CD4-positive, alpha-beta T cell treated with Interleukin-17A for 4 hours (primary cell): ENCODE measurements around the gene VPS39.

Source experiments
- DNase-seq: peaks from one replicate; pipeline ENCODE4 v3.0.0-alpha.2; 2020; ENCODE audit warnings: mixed read lengths

The VPS39 gene

DNA sequence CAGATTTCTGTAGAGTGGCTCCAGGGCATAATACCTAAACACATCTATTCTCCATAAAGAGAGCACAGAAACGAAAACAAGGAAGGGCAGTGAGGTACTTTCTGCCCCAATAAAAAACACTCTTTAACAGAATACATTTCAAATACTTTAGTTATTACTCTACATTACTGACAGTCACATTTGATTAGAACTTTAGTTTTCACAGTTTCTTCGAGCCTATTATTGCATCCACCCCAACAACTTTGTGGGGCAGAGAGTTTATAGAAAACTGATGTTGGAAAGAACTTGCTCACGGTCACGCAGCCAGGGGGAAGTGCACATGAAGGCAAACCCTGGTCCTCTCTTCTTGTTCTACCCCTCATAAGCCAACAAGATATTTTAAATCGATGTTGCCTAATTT lies 9.0 kb downstream of the VPS39 start:
- DNase-seq = no peak

DNA sequence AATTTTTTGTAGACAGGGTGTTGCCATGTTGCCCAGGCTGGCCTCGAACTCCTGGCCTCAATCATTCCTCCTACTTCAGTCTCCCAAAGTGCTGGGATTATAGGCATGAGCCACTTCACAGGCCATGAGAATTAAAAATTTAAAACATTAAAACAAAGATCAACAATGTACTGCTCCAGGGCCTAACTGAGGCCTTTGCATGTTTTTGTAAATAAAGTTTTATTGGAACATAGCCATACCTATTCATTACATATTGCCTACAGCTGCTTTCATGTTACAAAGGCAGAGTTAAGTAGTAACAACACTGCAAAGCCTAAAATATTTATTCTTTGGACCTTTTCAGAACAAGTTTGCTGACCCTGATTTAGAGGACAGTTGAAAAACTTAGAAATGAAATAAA lies 9.6 kb downstream of the VPS39 start:
- no peak for DNase-seq

DNA sequence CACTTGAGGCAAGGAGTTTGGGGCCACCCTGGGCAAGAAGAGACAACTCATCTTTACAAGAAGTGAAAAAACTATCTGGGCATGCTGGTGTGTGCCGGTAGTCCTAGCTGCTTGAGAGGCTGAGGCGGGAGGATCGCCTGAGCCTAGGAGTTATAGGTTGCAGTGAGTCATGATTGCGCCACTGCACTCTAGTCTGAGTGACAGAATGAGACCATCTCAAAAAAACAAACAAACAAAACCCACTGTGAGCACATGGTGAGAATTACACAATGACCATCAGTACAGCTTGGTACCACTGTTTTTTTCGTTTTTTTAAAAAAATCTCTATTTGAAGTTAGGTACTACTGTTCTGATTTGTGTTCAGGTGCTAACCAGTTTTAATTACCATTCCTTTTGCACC lies 13.6 kb downstream of the VPS39 start:
- DNase-seq = no peak

DNA sequence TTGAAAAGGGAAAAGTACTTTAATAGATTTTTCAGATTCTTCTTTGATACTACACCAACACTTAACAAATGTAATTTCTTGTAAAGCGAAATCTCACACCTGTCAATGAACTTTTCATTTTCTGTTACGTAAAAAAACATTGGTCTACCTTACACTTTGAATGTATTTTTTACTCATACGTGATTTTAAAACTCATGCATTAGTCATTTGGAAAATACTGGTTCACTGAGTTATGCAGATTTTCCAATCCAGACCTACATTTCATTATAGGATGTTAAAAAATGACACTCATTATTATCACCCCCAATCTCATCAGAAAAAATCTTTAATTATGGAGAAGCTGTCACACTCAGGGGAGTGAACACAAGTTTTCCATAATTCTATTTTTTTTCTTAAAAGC lies 14.7 kb downstream of the VPS39 start:
- no peak for DNase-seq

DNA sequence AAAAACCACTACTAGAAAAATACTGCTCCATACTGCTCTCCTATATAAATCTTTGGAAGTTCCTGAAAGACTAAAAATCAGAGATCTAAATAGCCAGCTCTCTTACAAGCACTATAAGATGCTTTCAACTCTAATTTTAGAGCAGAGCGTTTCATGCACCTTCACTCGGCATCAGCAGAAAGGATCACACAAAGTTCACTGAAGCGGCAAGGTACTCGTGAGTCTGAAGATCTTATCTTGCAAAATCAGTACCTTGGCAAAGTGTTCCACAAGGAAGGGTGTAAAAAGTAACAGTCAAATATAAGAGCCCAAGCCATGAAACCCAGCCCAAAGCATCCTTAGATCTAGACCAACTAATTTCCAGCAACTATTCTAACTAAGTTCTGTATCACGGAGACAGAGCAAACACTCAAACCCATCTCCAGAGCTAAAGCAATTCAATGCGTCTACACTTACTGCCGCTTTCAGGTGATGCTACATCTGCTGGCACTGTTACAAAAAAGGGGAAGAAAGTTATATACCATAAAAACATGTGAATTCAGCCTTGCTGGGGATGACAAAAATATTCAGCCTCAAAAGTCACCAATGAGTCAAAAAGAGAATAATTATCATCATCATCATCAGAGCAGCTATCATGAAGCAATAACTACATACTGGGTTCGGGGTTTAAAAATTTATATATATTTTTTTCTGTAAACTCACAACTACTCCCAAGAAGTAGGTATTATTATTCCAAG lies 16.3 kb downstream of the VPS39 start:
- no peak for DNase-seq

DNA sequence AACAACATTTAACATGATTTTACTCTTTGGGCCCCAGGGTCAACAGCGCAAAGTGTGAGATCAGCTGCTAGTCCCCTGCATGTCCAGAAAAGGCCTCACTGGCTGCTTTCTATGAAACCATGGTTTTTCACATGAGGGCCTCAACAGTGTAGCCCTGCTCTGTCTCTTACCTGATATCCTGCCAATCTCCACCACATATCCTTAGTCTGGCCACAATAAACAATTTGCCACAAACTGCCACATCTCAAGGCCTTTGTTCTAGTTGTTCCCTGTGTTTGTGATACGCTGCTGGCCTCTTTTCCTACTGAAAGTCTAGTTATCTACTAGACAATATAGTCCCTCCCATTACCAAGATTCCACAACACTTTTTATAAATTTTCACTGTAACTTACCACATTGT lies 17.7 kb downstream of the VPS39 start:
- DNase-seq = no peak

DNA sequence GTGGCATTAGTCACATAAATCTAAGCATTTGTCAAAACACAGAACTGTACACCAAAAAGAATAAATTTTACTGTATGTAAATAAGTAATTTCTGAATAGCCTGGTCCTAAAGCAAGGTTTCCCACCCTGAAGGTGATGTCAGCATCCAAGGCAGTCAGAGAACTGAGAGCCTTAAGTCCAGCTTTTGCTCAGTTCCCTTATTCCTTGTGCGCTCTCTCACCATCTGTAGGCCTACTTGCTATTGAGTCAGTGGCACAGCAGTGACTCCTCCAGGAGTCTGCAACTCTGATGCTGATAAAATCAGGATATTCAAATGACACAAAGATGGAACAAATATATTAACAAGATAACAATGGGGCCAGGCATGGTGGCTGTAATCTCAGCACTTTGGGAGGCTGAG lies 22.3 kb downstream of the VPS39 start:
- DNase-seq = no peak

DNA sequence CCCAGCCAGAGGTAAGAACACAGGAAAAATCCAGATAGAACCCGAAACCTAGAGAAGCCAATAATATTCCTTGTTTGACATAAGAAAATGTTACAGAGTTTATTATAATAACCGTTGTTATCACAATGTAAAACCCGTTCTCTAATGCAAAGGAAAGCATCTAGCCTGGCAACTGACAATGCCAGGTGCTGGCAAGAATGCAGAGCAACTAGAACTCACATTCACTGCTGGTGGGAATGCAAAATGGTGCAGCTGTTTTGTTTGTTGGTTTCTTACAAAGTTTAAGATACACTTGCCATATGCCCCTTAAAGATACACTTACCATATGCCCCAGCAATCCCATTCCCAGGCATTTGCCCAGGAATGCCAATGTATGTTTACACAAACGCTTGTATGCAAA lies 23.4 kb downstream of the VPS39 start:
- no peak for DNase-seq

DNA sequence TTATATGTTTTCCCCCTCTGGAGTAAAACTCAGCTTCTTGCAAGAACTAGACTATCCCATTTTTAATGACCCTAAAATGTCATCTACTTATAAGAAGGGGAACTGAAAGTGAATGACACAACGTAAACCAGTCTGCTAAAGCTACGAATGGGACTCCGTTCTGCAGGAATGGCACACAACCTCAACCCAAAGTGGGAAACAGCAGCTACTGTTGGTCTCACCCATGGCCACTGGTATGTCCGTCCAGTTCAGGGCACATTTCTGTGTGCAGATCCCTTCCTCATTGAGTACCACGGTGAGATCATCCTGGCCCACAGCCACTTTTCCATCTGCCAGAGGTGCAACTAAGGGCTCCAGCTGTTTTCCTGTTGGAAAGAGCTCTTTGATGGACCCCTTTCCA lies 23.8 kb downstream of the VPS39 start:
- no peak for DNase-seq

DNA sequence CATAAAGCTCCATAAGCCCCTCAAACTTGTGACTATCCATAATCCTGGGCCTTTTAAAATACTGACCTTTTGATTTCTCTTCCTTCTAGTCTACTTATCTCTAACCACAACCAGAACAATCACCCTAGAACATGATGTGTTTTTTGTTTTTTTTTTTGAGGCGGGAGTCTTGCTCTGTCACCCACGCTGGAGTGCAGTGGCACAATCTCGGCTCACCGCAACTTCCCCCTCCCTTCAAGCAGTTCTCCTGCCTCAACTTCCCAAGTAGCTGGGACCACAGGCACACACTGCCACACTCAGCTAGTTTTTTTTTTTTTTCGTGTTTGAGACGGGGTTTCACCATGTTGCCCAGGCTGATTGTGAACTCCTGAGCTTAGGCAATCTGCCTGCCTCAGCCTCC lies 25.1 kb downstream of the VPS39 start:
- no peak for DNase-seq

DNA sequence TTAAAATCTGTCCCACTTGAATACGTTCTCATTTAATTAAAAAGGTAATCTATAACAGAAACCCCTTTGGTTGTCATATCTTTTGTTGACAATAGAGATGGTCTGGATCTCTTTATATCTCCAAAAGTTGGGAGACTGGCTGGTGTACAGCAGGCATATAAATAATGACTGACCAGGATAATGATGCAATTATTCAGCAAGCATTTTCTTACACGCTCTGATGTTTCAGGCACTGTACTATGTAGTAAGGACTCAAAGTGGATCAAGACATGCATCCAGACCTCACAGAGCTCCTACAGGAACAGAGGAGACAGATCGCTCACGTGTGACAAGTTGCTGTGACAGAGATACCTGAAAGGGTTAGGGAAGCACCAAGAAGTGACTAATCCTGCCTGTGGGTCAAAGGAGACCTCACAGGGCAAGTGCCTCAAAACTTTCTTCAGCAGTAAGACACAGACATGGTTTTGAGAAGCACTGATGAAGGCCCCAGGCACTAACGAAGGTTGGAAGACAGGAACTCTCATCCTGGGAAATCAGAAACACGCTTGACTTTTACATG lies 25.7 kb downstream of the VPS39 start:
- DNase-seq = no peak

DNA sequence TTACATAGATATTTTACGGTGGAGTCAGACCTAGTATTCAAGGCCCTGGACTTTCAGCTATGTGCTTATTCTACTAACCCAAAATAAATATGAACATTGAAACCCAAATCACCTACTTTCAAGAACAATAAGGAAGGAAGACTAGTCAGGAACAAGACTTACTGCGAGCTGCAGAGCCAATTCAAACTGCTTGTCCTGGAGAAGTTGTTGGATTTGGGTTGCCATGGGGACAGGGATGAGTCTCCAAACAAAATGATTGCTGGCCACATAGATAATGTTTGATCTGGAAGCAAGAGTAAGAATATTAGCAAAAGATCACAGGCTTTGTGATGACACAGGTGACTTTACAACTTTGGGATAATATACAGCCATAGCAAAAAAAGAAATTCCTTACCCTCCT lies 30.0 kb downstream of the VPS39 start:
- DNase-seq = no peak

DNA sequence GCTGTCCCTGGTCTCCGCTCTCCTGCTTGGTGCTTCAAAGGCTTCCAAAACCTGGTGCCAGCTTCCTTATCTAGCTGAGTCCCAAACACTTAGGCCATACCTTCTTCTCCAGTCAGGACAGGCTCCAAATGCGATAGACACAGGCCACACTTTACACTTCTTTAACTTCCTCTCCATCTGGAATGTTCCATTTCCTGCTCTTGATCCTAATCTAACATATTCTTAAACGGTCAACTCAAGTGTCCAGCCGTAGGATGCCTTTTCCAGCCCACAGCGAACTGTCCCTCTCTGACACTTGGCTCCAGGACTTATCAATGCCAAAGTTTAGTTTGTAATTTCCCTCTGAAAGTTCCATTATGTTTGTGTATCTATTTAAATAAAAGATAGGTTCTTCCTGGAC lies 32.4 kb downstream of the VPS39 start:
- DNase-seq = no peak

DNA sequence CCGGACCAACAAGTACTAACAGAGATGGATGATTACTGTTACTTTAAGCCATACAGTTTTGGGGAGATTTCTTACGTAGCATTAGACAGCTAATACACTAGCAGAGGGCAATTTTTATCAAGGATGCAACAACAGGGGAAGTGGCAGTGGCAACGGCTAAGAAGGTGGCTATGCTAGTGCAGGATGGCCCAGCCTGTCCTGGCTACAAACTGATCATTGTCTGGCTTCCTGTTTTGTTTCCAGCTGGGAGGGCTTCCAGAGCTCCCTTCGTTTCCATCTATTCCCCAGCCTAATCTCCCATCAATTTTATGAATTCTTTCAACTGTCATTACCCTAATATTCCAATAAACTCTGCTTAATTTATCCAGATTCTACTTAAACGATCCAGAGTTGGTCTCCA lies 35.6 kb downstream of the VPS39 start:
- no peak for DNase-seq

DNA sequence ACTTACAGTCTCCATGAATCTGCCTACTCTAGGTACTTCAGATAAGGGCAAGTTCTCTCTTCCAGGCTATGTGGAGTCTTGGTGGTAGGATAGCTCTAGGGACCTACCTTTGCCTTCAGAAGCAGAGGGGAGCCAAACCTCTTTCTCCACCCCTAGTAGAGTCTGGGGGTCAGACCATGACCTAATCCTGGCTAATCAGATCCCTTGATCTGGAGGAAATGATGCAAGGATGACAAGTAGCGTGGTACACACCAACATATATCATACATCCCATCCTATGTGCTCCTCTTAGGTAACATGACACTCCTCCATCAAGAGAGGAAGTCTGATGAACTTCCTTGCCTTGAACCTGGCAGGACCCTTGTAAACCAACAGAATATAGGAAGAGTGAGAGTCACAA lies 36.3 kb downstream of the VPS39 start:
- DNase-seq = no peak

DNA sequence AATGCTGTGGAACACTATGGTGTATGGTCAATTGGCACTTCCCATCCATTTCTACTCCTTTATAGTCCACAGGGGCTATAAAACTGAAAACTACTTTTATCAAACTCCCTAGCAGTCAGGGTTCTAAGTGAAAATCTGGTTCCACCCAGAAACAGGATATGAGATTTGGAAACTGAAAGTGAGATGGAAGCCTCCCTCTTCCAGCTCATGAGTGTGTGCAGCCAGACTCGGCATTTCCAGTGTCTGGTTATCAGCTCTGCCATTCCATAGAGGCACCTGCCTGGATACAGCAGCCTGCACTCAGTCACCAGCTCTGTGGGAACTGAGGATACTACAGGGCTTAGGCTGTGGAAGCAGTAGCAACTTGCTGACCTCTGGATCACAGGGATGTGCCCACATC lies 37.0 kb downstream of the VPS39 start:
- DNase-seq = no peak

DNA sequence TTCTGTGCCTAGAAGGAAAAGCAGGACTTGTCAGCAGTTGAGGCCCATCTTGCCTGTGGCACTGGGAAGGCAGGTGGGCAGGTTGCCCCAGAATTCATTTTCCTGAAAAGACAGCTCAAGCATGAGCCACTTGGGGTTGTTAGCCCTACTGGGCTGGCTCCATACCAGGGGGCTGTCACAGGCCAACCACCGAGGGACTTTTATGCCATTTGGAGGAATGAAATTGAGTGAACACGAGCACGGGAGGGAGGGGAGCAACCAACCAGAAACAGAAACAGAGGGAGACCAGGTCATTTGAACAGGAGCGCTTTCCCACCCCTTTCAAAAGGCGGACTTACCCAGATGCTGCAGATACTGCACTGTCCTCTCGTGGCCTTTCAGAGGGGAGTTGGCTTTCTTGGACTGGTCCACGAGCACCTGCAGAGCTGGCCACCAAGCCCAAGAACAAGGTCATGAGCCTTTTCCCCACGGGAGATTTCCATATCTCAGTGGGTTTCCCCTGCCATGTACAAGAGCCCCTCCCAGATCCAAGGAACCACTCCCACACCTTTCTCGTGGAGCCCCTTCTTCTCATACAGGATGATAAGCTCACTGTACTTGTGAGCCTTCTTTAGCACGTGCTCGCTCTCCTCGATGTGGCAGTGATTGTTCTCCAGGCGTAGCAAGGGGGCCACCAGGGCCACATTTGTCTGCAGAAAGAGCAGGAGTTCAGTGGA lies 41.7 kb downstream of the VPS39 start:
- DNase-seq = no peak

DNA sequence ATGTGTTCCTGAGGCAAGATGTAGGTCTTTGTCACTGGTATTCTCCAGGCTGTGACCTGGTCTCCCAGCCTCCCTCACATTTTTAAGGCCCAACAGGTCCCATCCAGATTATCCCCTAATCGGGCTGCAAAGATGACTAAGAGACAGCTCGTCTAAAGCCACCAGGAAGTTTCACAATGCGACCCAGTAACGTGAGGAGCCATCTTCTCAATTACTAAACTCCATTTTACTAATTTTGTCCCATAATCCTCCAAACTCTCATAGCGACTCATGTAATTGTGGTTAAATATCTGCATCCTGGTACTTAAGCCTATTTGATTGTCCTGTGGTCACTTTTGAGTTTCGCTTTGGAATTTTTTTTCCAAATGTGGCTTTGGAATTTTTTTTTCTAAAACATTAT lies 43.0 kb downstream of the VPS39 start:
- DNase-seq = no peak

DNA sequence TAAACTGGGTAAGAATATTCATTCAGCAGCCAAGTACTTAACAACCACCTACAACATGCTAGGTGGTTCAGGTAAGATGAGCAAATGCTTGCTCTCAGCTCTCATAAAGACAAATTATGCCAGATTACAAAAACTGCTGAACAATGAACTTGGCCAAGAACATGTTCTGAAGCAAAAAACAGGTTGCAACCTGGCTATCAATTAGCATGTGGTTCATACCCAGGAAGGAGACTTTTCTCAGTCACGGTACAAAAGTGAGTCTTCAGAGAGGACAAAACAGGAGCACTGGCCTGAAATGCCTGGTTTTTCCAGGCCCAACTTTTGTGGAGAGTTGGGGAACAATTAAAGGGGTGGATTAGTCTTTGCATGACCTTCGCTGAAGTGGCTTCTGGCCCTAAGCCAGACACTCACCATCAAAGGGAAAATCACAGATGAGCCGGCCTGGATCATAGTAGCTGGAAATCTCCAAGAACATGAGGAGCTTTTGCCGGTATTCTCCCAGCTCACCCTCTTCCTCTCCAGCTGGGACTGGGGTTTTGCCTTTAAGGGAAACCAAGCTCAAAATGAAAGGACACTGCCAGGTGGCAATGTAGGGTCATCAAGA lies 44.1 kb downstream of the VPS39 start:
- DNase-seq = no peak

DNA sequence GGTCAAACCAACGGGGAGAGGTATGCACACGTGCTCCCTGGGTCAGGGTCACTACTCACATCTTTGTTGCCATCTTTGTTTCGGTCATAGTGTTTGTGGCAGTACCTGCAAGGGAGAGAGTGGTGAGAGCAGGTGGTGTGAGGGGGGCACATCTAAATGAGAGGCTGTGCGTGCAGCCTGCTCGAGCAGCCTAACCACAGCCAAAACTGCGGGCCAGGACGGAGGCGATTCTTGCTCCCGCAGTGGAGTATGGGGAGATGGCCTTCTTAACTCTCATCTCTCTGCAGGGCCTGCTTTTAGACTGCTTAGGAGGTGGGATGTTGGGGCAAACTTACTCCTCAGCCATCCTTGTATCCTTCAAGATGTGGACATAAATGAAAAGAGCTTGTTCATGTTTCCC lies 44.8 kb downstream of the VPS39 start:
- no peak for DNase-seq

DNA sequence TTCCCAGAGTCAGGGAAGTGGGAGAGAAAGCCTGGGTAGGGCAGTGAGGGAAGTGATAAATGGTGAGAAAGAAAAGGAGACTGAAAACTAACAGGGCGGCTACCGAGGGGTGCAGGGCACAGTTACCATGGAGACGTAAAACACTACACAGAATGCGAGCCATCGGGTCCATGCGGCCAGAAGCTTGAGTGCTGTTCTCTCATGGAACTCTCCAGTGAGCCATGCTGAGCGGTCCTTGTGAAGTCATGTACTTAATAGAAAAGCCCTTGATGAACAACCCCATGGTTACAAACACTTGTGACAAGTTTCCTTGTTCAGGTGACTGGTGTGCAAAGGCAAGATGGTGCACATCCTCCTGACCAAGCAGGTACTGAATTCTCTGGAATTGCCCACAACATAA lies 48.0 kb downstream of the VPS39 start:
- no peak for DNase-seq

DNA sequence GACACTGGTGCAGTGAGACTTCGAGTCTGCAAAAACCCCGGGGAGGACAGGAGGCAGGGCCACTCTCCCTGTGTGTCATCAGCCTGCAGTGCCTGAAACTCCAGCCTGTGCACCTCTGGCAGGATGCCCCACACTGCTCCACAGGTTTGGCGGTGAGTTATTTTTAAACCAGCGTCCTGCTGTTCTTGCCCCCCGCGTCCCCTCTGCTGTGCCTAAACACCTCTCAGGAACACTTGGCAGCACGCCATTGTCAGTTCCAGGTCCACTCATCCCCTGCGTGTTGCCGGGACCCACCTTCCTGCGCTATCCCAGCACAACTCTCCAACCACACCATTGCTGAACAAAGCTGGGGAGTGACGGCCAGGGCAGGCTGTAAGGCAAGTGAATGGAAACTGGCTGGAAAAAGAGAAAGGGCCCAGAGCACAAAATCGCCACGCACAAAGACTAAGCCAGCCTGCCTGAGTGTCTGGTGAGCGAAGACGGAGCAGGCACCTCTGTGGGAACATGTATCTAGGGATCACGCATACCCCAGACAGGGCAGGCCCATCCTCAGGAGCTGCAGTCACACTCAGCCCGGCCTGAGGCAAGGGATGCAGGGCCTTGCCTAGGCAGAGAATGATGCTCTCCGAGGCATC lies 48.6 kb downstream of the VPS39 start:
- DNase-seq = no peak

DNA sequence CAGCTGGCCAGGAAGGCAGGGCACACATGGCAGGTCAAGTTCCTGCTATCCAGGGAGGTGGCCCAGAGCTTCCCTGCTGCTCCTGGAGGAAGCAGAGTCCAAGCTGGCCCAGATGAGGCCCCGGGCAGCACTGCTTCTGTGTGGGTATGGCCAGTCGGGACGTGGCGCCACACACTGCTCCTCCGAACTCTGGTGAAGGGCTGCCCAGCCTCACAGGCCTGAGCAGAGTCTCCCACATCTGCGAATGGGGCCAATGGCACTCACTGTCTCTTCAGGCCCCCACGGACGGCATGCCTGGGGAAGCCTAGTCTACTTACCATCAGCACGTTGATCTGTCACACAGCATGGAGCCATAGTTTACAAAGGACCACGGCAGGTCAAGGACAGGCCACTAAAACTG lies 49.2 kb downstream of the VPS39 start:
- no peak for DNase-seq
